K562 (cell line): ENCODE data around the gene KIF26A. TPM values are rescaled to one million over a fixed set of nuclear protein-coding genes. Genes with fewer than 3 reads are reported as not detected.

ENCODE experiments used
- ATAC-seq: fragments of 200-7000 bp; cut with Tn5 transposase; 3 replicates; pipeline ENCODE4 v1.9.1; 2020; ENCODE audit warnings: moderate library complexity
- BruUV-seq: library from RNA; stranded (reverse); fragments of 400-500 nt; replicated peaks from 2 replicates; lab custom pipeline; 2021; lab: Mats Ljungman, UMichigan
- CTCF ChIA-PET: fragments of 300-600 bp; formaldehyde crosslinking; extraction: SDS; loops from one replicate; lab custom pipeline; 2021; ENCODE audit warnings: low intra/inter-chr PET ratio; lab: Yijun Ruan, JAX
- POLR2A ChIA-PET: fragments of 300-600, 350-650 bp; sonication (Branson Sonifier 250); formaldehyde crosslinking; extraction: SDS; loops from one replicate; lab custom pipeline; 2021; ENCODE audit warnings: antibody characterized with exemption, inconsistent platforms; lab: Yijun Ruan, JAX
- DNase-seq, 4 experiments: peaks; one replicate each; pipeline versions ENCODE4 v3.0.0 to v3.0.0-alpha.2; 2011 to 2018; ENCODE audit warnings: low spot score in 3 of 4, mixed read lengths in 3 of 4; ENCODE audit errors: extremely low read depth in 1 of 4
- FAIRE-seq: peaks from 2 replicates; lab custom pipeline; 2011; peaks lifted over from hg19 to GRCh38; lab: Jason Lieb, UNC
- H2AFZ ChIP-seq: 2 replicates; pipeline ENCODE4 v1.6.0; 2011; ENCODE audit warnings: low read depth, low read length, control low read depth, inconsistent platforms
- H3K27ac ChIP-seq: fragments of 200-600 bp; 3 replicates; pipeline ENCODE4 v1.8.0; 2011; ENCODE audit warnings: low read depth, mild to moderate bottlenecking, control low read depth, inconsistent platforms, low read length, moderate library complexity, mixed read lengths; ENCODE audit errors: extremely low read depth
- H3K27me3 ChIP-seq, 2 experiments: fragments of 300-600 bp in 1 of 2; 2 replicates in 1 of 2; 3 replicates in 1 of 2; pipeline versions ENCODE4 v1.6.0 to v1.8.0; 2011; ENCODE audit warnings: inconsistent platforms in 2 of 2, low read length in 2 of 2, mild to moderate bottlenecking in 1 of 2, mixed read lengths in 1 of 2, moderate library complexity in 1 of 2; ENCODE audit not compliant: control insufficient read depth in 2 of 2, insufficient read depth in 2 of 2
- H3K36me3 ChIP-seq: fragments of 300-600 bp; 3 replicates; pipeline ENCODE4 v1.8.0; 2011; ENCODE audit warnings: mild to moderate bottlenecking, low read length, inconsistent platforms; ENCODE audit not compliant: control insufficient read depth, insufficient read depth
- H3K4me1 ChIP-seq, 2 experiments: fragments of 200-600 bp in 1 of 2; replicated peaks in 1 of 2; 2 replicates in 1 of 2; 3 replicates in 1 of 2; pipeline versions ENCODE4 v1.5.1 to v1.8.0; 2011; ENCODE audit warnings: inconsistent platforms in 2 of 2, low read length in 2 of 2, mild to moderate bottlenecking in 1 of 2, mixed read lengths in 1 of 2, moderate library complexity in 1 of 2; ENCODE audit not compliant: control insufficient read depth in 2 of 2, insufficient read depth in 2 of 2
- H3K4me2 ChIP-seq: 2 replicates; pipeline ENCODE4 v1.6.1; 2011; ENCODE audit warnings: low read length, control low read depth, inconsistent platforms, mixed read lengths; ENCODE audit not compliant: insufficient read depth
- H3K4me3 ChIP-seq: fragments of 200-600 bp; sonication (generic), shearing (Covaris generic); 2 replicates; pipeline ENCODE4 v1.5.1; 2016; ENCODE audit warnings: control low read depth, inconsistent platforms
- H3K79me2 ChIP-seq: fragments of 200-600 bp; 3 replicates; pipeline ENCODE4 v1.8.0; 2011; ENCODE audit warnings: low read length, inconsistent platforms; ENCODE audit not compliant: control insufficient read depth, insufficient read depth
- H3K9ac ChIP-seq, 2 experiments: 2 replicates each; pipeline versions ENCODE4 v1.6.0 to v1.6.1; 2011; ENCODE audit warnings: low read depth in 2 of 2, low read length in 2 of 2, control low read depth in 1 of 2, inconsistent platforms in 1 of 2, mild to moderate bottlenecking in 1 of 2, mixed read lengths in 1 of 2; ENCODE audit not compliant: insufficient read depth in 1 of 2
- H3K9me1 ChIP-seq: one replicate; pipeline ENCODE4 v1.6.0; 2011; ENCODE audit warnings: inconsistent platforms, mild to moderate bottlenecking, low read length, moderate library complexity; ENCODE audit not compliant: control insufficient read depth, insufficient read depth
- H3K9me3 ChIP-seq: replicated peaks from 2 replicates; pipeline ENCODE4 v1.5.1; 2011; ENCODE audit warnings: low read depth, low read length, inconsistent platforms; ENCODE audit not compliant: control insufficient read depth, insufficient read depth
- H4K20me1 ChIP-seq: replicated peaks from 2 replicates; pipeline ENCODE4 v1.6.1; 2011; ENCODE audit warnings: low read length, inconsistent platforms, mixed read lengths; ENCODE audit not compliant: control insufficient read depth, insufficient read depth
- RAD21 ChIP-seq, 2 experiments: fragments of 250-450 bp in 1 of 2; fragments of 450-650 bp in 1 of 2; sonication (Bioruptor Pico) in 1 of 2; formaldehyde crosslinking in 1 of 2; IDR thresholded peaks in 1 of 2; conservative IDR thresholded peaks in 1 of 2; 2 replicates each; pipeline versions ENCODE4 v1.4.0 to v1.8.0; 2020 to 2022; ENCODE audit warnings: mild to moderate bottlenecking in 2 of 2, moderate library complexity in 1 of 2
- RAD51 ChIP-seq: fragments of 450-650 bp; IDR thresholded peaks from 2 replicates; pipeline ENCODE4 v1.7.1; 2016; ENCODE audit warnings: low read depth, mild to moderate bottlenecking, borderline replicate concordance
- REST ChIP-seq, 2 experiments: fragments of 450-650 bp; formaldehyde crosslinking in 1 of 2; IDR thresholded peaks; 2 replicates each; pipeline versions ENCODE4 v1.4.0 to v1.6.1; 2014 to 2020; ENCODE audit warnings: mild to moderate bottlenecking in 2 of 2, borderline replicate concordance in 1 of 2, low read depth in 1 of 2
- SMC3 ChIP-seq: conservative IDR thresholded peaks from 2 replicates; pipeline ENCODE4 v1.6.1; 2011; ENCODE audit warnings: low read depth, low read length, improper control_type of control experiment; ENCODE audit not compliant: insufficient read depth
- SRSF7 ChIP-seq: fragments of 200-400 bp; formaldehyde crosslinking; optimal IDR thresholded peaks from 2 replicates; pipeline ENCODE3; 2017; ENCODE audit warnings: mild to moderate bottlenecking, low read depth, low read length
- ZNF280B ChIP-seq: fragments of 250-450 bp; sonication (Bioruptor Pico); IDR thresholded peaks from 2 replicates; pipeline ENCODE4 v1.5.1; 2021; ENCODE audit warnings: mild to moderate bottlenecking
- WGBS: fragments of 100-300 bp; shearing (Covaris generic); methylation state at CpG from one replicate; pipeline ENCODE4 v1.1.6; 2016; ENCODE audit warnings: low coverage, mixed read lengths; ENCODE audit not compliant: insufficient coverage; ENCODE audit errors: missing lambda C conversion rate; 5-methylcytosine and 5-hydroxymethylcytosine counted together
- in situ Hi-C: fragments of 300-500 bp; cut with MboI; formaldehyde crosslinking; loops from 4 replicates; pipeline ENCODE4 v1.15.0; 2018; ENCODE audit warnings: inconsistent platforms, mixed read lengths
- intact Hi-C: fragments of 100-400 bp; cut with micrococcal nuclease; formaldehyde crosslinking; loops from 2 replicates; pipeline ENCODE4 v1.14.2; 2022
- polyA plus RNA-seq, 8 experiments: library from polyadenylated mRNA; depleted of rRNA in 4 of 8; stranded (reverse) in 5 of 8; unstranded in 3 of 8; fragments of >200 nt; fragmentation: Nextera tagmentation in 2 of 8; fragmentation: Illumina TruSeq in 1 of 8; extraction: Ambion mirVana in 2 of 8; extraction: Trizol in 1 of 8; gene quantifications; 2 replicates each; pipeline versions ENCODE4 v1.2.1 to v1.2.3, GENCODE V29; 2011 to 2014; ENCODE audit warnings: inconsistent platforms in 1 of 8, missing spikeins in 1 of 8
- total RNA-seq, 7 experiments: library from RNA; depleted of rRNA in 6 of 7; stranded (reverse); fragments of >200 nt in 6 of 7; fragmentation: Illumina TruSeq in 2 of 7; extraction: Trizol in 2 of 7; gene quantifications; 2 replicates each; pipeline versions ENCODE4 v1.2.1 to v1.2.3, GENCODE V29; 2011 to 2021; ENCODE audit warnings: low replicate concordance in 1 of 7
- TF ChIP-seq, protein P1 (sequence below): fragments of 250-450 bp; sonication (Bioruptor Pico); IDR thresholded peaks from 2 replicates; pipeline ENCODE4 v1.9.0; 2021; ENCODE audit warnings: mild to moderate bottlenecking

Gene KIF26A
- total and polyA plus RNA-seq, 9 of the 15 experiments (the other 6 are each of a cell fraction or from before 2014, with no cell fraction given), result 0.04 TPM; not detected in 8

- peak; percentile 26 for FAIRE-seq
- Histone ChIP-seq H3K27ac (no peak overlapping the region), H3K9me3 (no peaks in the 10 kb centered on the region), H3K4me2 (no peak overlapping the region), H3K4me1 (peaks cover 0 to 23% of the 10 kb centered on the region in 2 experiments; a peak in 2 of 5 replicates), H3K36me3 (no peaks in the 10 kb centered on the region), H4K20me1 (no peaks in the 10 kb centered on the region), H3K9ac (no peak overlapping the region), H3K4me3 (no peak overlapping the region), H3K79me2 (no peaks in the 10 kb centered on the region), H3K27me3 (peaks cover 0 to 6% of the 10 kb centered on the region in 2 experiments; a peak in 2 of 5 replicates), H2AFZ (no peak overlapping the region), H3K9me1 (no peaks in the 10 kb centered on the region)
- DNase-seq, result peak; percentile 64 to 74 (median 70)
- ChIA-PET CTCF (interaction anchor here (1.9 to 2.3 kb wide), 2 partner anchors 17 to 545 kb away, joined by 6 to 12 read pairs; no protein-coding TSS in a partner anchor), POLR2A (interaction anchor here (0.6 kb wide), 1 partner anchor 393 kb away, joined by 4 read pairs; no protein-coding TSS in a partner anchor)
- in situ Hi-C loops, result no loop called here
- 13% methylated on average over 19 of the region's 35 CpGs for WGBS
- intact Hi-C loops, result loop anchor here (5.0 kb wide), 1 partner anchor 467 kb away; no protein-coding TSS in a partner anchor
- peak; percentile 93 for ATAC-seq
- no TSS peak for BruUV-seq
- TF ChIP-seq, protein P1, sequence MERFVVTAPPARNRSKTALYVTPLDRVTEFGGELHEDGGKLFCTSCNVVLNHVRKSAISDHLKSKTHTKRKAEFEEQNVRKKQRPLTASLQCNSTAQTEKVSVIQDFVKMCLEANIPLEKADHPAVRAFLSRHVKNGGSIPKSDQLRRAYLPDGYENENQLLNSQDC, result no peak
- TF ChIP-seq ZNF280B (CRISPR knock-in tag) (no peak), SMC3 (peak; percentile 68), SRSF7 (no peak), RAD51 (no peak), REST (IDR thresholded peaks at IDR 0.05; ENCODE audit: borderline replicate concordance) (peak; percentile 47; the same call in 1 of the 2 replicates), REST (CRISPR knock-in tag; IDR thresholded peaks at IDR 0.05; ENCODE audit: low read depth) (no peak), RAD21 (CRISPR knock-in tag; conservative IDR thresholded peaks at IDR 0.05 in 1 of 2, IDR thresholded peaks at IDR 0.05 in 1 of 2) (peak; percentile 29 to 68; a peak in 3 of 4 replicates)
Observed at GRCh38 chr14:104094709-104095425, 43.5 kb upstream of the KIF26A start.
